Upper lobe of left lung (tissue), 6 donors: ENCODE measurements around the gene USH1C. TPM values are rescaled to one million over a fixed set of nuclear protein-coding genes. Genes with fewer than 3 reads are reported as not detected.
A peak's percentile ranks its signal among the peaks of the same experiment; 100 is the strongest.

Experiments
- ATAC-seq, 2 donors: fragments of 200-7000 bp; cut with Tn5 transposase; one replicate each; pipeline ENCODE4 v1.9.1; 2022; ENCODE audit warnings: mild to moderate bottlenecking in 2 of 2, moderate library complexity in 2 of 2; ENCODE audit not compliant: low FRiP score in 2 of 2
- DNase-seq, 2 donors: peaks; one replicate each; pipeline ENCODE4 v3.0.0-alpha.2; 2019 to 2020
- H3K27ac ChIP-seq, 4 donors: fragments of 200-600 bp; sonication (generic); one replicate each; pipeline ENCODE4 v1.5.1; 2016 to 2019
- H3K27me3 ChIP-seq, 4 donors: fragments of 200-600 bp; sonication (generic); one replicate each; pipeline ENCODE4 v1.5.1; 2017 to 2019
- H3K36me3 ChIP-seq, 4 donors: fragments of 200-600 bp; sonication (generic); one replicate each; pipeline ENCODE4 v1.5.1; 2016 to 2019
- H3K4me1 ChIP-seq, 4 donors: fragments of 200-600 bp; sonication (generic); one replicate each; pipeline ENCODE4 v1.5.1; 2018 to 2019
- H3K4me3 ChIP-seq, 4 donors: fragments of 200-600 bp; sonication (generic); one replicate each; pipeline ENCODE4 v1.5.1; 2017 to 2019; ENCODE audit warnings: mild to moderate bottlenecking in 2 of 4, moderate library complexity in 1 of 4
- H3K9me3 ChIP-seq, 4 donors: fragments of 200-600 bp; sonication (generic); one replicate each; pipeline ENCODE4 v1.5.1; 2018 to 2019
- CTCF ChIP-seq, 6 experiments: fragments of 450-650 bp in 4 of 6; fragments of 200-600 bp in 2 of 6; sonication (generic) in 2 of 6; IDR thresholded peaks; one replicate each; pipeline ENCODE4 v1.5.1; 2016 to 2019; ENCODE audit warnings: antibody characterized with exemption in 6 of 6
- EP300 ChIP-seq, 4 donors: sonication (generic); formaldehyde crosslinking; IDR thresholded peaks; one replicate each; pipeline ENCODE4 v1.5.1; 2017; ENCODE audit warnings: antibody characterized with exemption in 4 of 4, control low read depth in 2 of 4
- POLR2A ChIP-seq, 4 donors: fragments of 450-650 bp; IDR thresholded peaks; one replicate each; pipeline ENCODE4 v1.5.1; 2016 to 2017; ENCODE audit warnings: antibody characterized with exemption in 4 of 4, mild to moderate bottlenecking in 2 of 4
- POLR2AphosphoS5 ChIP-seq, 2 donors: sonication (generic); formaldehyde crosslinking; IDR thresholded peaks; one replicate each; pipeline ENCODE4 v1.5.1; 2017; ENCODE audit warnings: antibody characterized with exemption in 2 of 2
- WGBS, 2 donors: methylation state at CpG; one replicate each; pipeline ENCODE4 v1.1.5; 2017 to 2018; 5-methylcytosine and 5-hydroxymethylcytosine counted together
- total RNA-seq, 6 donors: library from RNA; depleted of rRNA in 4 of 6; stranded (reverse); fragments of >200 nt in 4 of 6; gene quantifications; one replicate each; pipeline versions ENCODE4 v1.1.0 to v1.2.1, GENCODE V29; 2016 to 2021
- donor health status: DM: no; HTN: no; CAD: no; lungs with moderate emphysema.
- donor health status: DM: no; HTN: yes; CAD: no; lungs with severe emphysema.

The USH1C gene
- total RNA-seq, 6 donors from 2014 or later = 0.20 to 2.5 (median 1.2) TPM; not detected in 3

- DNase-seq (no peak), ATAC-seq (no peak)
- Histone ChIP-seq H3K27me3 (no peaks in the 10 kb centered on the region), H3K27ac (no peak overlapping the region), H3K4me3 (no peak overlapping the region), H3K9me3 (no peaks in the 10 kb centered on the region), H3K36me3 (no peaks in the 10 kb centered on the region), H3K4me1 (no peaks in the 10 kb centered on the region)
- TF ChIP-seq CTCF (IDR thresholded peaks at IDR 0.05) = no peak
- no peak for TF ChIP-seq POLR2AphosphoS5 (IDR thresholded peaks at IDR 0.05)
- no peak for TF ChIP-seq EP300 (IDR thresholded peaks at IDR 0.05)
- TF ChIP-seq POLR2A (IDR thresholded peaks at IDR 0.05) = no peak
- 46 to 52% methylated on average over 5 to 7 of the region's 7 CpGs for WGBS, 2 donors
Measured at GRCh38 chr11:17496406-17496805, 47.8 kb downstream of the USH1C start.

GRCh38 chr11:17494019-17494418 lies 50.2 kb downstream of the USH1C start:
- Histone ChIP-seq H3K9me3 (no peaks in the 10 kb centered on the region), H3K27ac (no peak overlapping the region), H3K4me3 (no peak overlapping the region), H3K27me3 (no peaks in the 10 kb centered on the region), H3K4me1 (no peaks in the 10 kb centered on the region), H3K36me3 (no peaks in the 10 kb centered on the region)
- TF ChIP-seq CTCF (IDR thresholded peaks at IDR 0.05) = no peak
- TF ChIP-seq POLR2AphosphoS5 (IDR thresholded peaks at IDR 0.05) = no peak
- ATAC-seq (no peak), DNase-seq (no peak)
- 65 to 81% methylated on average over 6 of the region's 6 CpGs for WGBS, 2 donors

- Histone ChIP-seq H3K4me3 (no peak overlapping the region), H3K27me3 (no peaks in the 10 kb centered on the region), H3K9me3 (no peaks in the 10 kb centered on the region), H3K27ac (no peak overlapping the region), H3K4me1 (no peaks in the 10 kb centered on the region), H3K36me3 (no peaks in the 10 kb centered on the region)
- ATAC-seq (no peak), DNase-seq (no peak)
- WGBS, 2 donors = 89% methylated on average over 4 of the region's 4 CpGs; no CpG with 5 or more reads in 1 of the 2 donors
- TF ChIP-seq CTCF (IDR thresholded peaks at IDR 0.05) (no peak), POLR2A (IDR thresholded peaks at IDR 0.05) (no peak), POLR2AphosphoS5 (IDR thresholded peaks at IDR 0.05) (no peak), EP300 (IDR thresholded peaks at IDR 0.05) (no peak)
Measured at GRCh38 chr11:17490938-17491337, 53.3 kb downstream of the USH1C start.

- H3K9me3 ChIP-seq = no peaks in the 10 kb centered on the region
- no peak overlapping the region for H3K27ac ChIP-seq
- H3K36me3 ChIP-seq = no peaks in the 10 kb centered on the region
- no peak overlapping the region for H3K4me3 ChIP-seq
- TF ChIP-seq EP300 (IDR thresholded peaks at IDR 0.05) = no peak
- TF ChIP-seq POLR2A (IDR thresholded peaks at IDR 0.05) = no peak
- TF ChIP-seq POLR2AphosphoS5 (IDR thresholded peaks at IDR 0.05) = no peak
- TF ChIP-seq CTCF (IDR thresholded peaks at IDR 0.05) = no peak
- H3K4me1 ChIP-seq = no peaks in the 10 kb centered on the region
- no peaks in the 10 kb centered on the region for H3K27me3 ChIP-seq
- ATAC-seq (no peak), DNase-seq (no peak)
- 87 to 93% methylated on average over 6 of the region's 6 CpGs for WGBS, 2 donors
Measured at GRCh38 chr11:17490232-17490631, 54.0 kb downstream of the USH1C start.

- ATAC-seq = peak in 1 of 2 donors; percentile 22
Measured at GRCh38 chr11:17489751-17490150, 54.5 kb downstream of the USH1C start.

More at GRCh38 chr11:17489751-17490150, 54.5 kb downstream of the USH1C start:
- Histone ChIP-seq H3K27me3 (no peaks in the 10 kb centered on the region), H3K36me3 (no peaks in the 10 kb centered on the region), H3K9me3 (no peaks in the 10 kb centered on the region), H3K27ac (no peak overlapping the region), H3K4me1 (no peaks in the 10 kb centered on the region), H3K4me3 (no peak overlapping the region)
- no peak for TF ChIP-seq CTCF (IDR thresholded peaks at IDR 0.05)
- no peak for TF ChIP-seq EP300 (IDR thresholded peaks at IDR 0.05)
- TF ChIP-seq POLR2AphosphoS5 (IDR thresholded peaks at IDR 0.05) = no peak
- TF ChIP-seq POLR2A (IDR thresholded peaks at IDR 0.05) = no peak
- 72 to 89% methylated on average over 5 of the region's 5 CpGs for WGBS, 2 donors
- no peak for DNase-seq
